ENCODE data around the gene ZNF224. TPM values are rescaled to one million over a fixed set of nuclear protein-coding genes. Genes with fewer than 3 reads are reported as not detected.
A peak's percentile ranks its signal among the peaks of the same experiment; 100 is the strongest.

ZNF224 gene
- total RNA-seq, 1 experiment from 2014 or later = 14.8 TPM

GRCh38 chr19:44071824-44072542, 22.2 kb upstream of the ZNF224 start, which contains the start of gene ZNF284 (continued):
- no peak for TF ChIP-seq ZNF512 (CRISPR knock-in tag; IDR thresholded peaks at IDR 0.05; ENCODE audit: borderline replicate concordance)
- no peak for TF ChIP-seq HMGA2 (CRISPR knock-in tag; IDR thresholded peaks at IDR 0.05)
- TF ChIP-seq ZNF219 (CRISPR knock-in tag; IDR thresholded peaks at IDR 0.05; ENCODE audit: borderline replicate concordance) = no peak
- TF ChIP-seq MLX (CRISPR knock-in tag; IDR thresholded peaks at IDR 0.05) = no peak
- no peak for TF ChIP-seq RELA (CRISPR knock-in tag; IDR thresholded peaks at IDR 0.05; ENCODE audit: borderline replicate concordance)
- TF ChIP-seq FOXK1 (CRISPR knock-in tag; IDR thresholded peaks at IDR 0.05) = peak; percentile 18; the same call in 1 of the 2 replicates
- TF ChIP-seq ATF1 (CRISPR knock-in tag; IDR thresholded peaks at IDR 0.05) = no peak
- TF ChIP-seq RORB (CRISPR knock-in tag; IDR thresholded peaks at IDR 0.05) = no peak
- TF ChIP-seq OVOL2 (CRISPR knock-in tag; IDR thresholded peaks at IDR 0.05; ENCODE audit: borderline replicate concordance) = no peak
- no peak for TF ChIP-seq TP53 (CRISPR knock-in tag; IDR thresholded peaks at IDR 0.05)
- no peak for TF ChIP-seq NR2C2 (CRISPR knock-in tag; IDR thresholded peaks at IDR 0.05)
- no peak for TF ChIP-seq CTCF (IDR thresholded peaks at IDR 0.05)
- no peak for TF ChIP-seq ERG (CRISPR knock-in tag; IDR thresholded peaks at IDR 0.05)
- peak; percentile 52; the same call in 1 of the 2 replicates for TF ChIP-seq GABPB1 (CRISPR knock-in tag; IDR thresholded peaks at IDR 0.05)
- no peak for TF ChIP-seq MXD4 (CRISPR knock-in tag; IDR thresholded peaks at IDR 0.05; ENCODE audit: borderline replicate concordance)
- TF ChIP-seq STAT6 (CRISPR knock-in tag; conservative IDR thresholded peaks at IDR 0.05; ENCODE audit: low read depth) = no peak
- TF ChIP-seq ZNF532 (CRISPR knock-in tag; IDR thresholded peaks at IDR 0.05; ENCODE audit: borderline replicate concordance) = no peak
- 0 out of 2 replicates have a peak, but pooled peaks have one; percentile 62 for TF ChIP-seq FOXP1 (CRISPR knock-in tag; IDR thresholded peaks at IDR 0.05; ENCODE audit: borderline replicate concordance)
- peak; percentile 50; the same call in 1 of the 2 replicates for TF ChIP-seq MYBL2 (CRISPR knock-in tag; IDR thresholded peaks at IDR 0.05)
- TF ChIP-seq ZSCAN18 (CRISPR knock-in tag; IDR thresholded peaks at IDR 0.05) = no peak
- no peak for TF ChIP-seq E2F4 (CRISPR knock-in tag; IDR thresholded peaks at IDR 0.05; ENCODE audit: borderline replicate concordance, low read depth)
- no peak; the same call in 1 of the 2 replicates for TF ChIP-seq USF1 (CRISPR knock-in tag; IDR thresholded peaks at IDR 0.05)
